ENCODE data around the gene PC. TPM values are rescaled to one million over a fixed set of nuclear protein-coding genes. Genes with fewer than 3 reads are reported as not detected.

The PC gene
- polyA plus RNA-seq, 1 donor (not counting 4 experiments of a cell fraction or from before 2014, with no cell fraction given): 13.3 TPM

DNA sequence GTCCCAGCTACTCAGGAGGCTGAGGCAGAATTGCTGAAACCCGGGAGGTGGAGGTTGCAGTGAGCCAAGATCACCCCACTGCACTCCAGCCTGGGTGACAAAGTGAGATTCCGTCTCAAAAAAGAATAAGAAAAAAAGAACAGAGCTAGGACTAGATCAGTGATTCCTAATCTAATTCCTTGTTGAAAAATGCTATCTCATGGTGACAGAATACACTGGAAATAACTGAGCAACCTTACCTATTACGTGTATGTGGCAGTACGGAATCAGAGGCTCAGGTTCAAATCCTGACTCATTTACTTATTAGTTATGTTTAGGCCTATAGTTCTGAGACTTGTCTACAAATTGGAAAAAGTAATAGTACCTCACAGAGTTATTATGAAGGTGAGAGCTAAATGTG is 134.5 kb downstream of the PC start:
- dilution Hi-C loops (cut with MboI; ENCODE audit: extremely low pct_ligation_motif_present, low sequenced_read_pairs): no loop called here
- FAIRE-seq: no peak

DNA sequence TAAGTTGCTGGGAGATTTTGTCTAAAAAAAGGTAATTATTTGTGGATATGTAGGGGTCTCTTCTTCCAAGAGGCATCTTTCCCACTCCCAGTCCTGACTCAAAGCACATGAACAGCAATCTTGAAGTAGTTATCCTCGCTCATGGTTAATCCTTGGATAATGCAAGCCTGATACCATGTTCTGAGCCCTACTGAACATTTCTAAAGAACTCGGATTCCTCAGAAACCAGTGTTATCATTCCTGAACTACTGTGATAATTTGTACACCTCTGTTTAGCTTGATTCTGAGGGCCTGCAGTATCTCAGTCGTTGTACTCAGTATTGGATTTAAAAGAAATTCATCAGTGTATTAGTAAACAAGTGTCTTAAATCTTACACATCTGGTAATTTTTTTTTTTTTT is 137.3 kb downstream of the PC start:
- no peak overlapping the region for H3K27ac ChIP-seq (ENCODE audit: control insufficient read depth, insufficient read depth, low read length)
- H3K9ac ChIP-seq (ENCODE audit: control insufficient read depth, extremely low read depth, insufficient read depth, low read length): no peak overlapping the region
- no peaks in the 10 kb centered on the region for H3K9me1 ChIP-seq (ENCODE audit: control insufficient read depth, extremely low read depth, insufficient read depth, low read length)
- dilution Hi-C loops (cut with MboI; ENCODE audit: extremely low pct_ligation_motif_present, low sequenced_read_pairs): no loop called here
- H3K9me3 ChIP-seq (ENCODE audit: control insufficient read depth, low read depth, low read length): no peaks in the 10 kb centered on the region
- DNase-seq (ENCODE audit: low read depth, low spot score): no peak
- H3K27me3 ChIP-seq (ENCODE audit: control insufficient read depth, extremely low read depth, insufficient read depth, low read length): no peaks in the 10 kb centered on the region
- H3K4me1 ChIP-seq (ENCODE audit: control insufficient read depth, extremely low read depth, insufficient read depth, low read length): peaks cover 3% of the 10 kb centered on the region
- no peak overlapping the region for H3K4me2 ChIP-seq (ENCODE audit: control insufficient read depth, extremely low read depth, insufficient read depth, low read depth, low read length)
- no peaks in the 10 kb centered on the region for H4K20me1 ChIP-seq (ENCODE audit: control insufficient read depth, extremely low read depth, insufficient read depth, low read length)
- H3K4me3 ChIP-seq (ENCODE audit: control insufficient read depth in 2 of 3, extremely low read depth in 1 of 3, insufficient read depth in 2 of 3, low read depth in 1 of 3, low read length in 3 of 3): no peak overlapping the region
- H3K79me2 ChIP-seq (ENCODE audit: control insufficient read depth, insufficient read depth, low read length): no peaks in the 10 kb centered on the region
- no peak for FAIRE-seq
- H2AFZ ChIP-seq (ENCODE audit: control insufficient read depth, low read length): no peak overlapping the region
- H3K36me3 ChIP-seq (ENCODE audit: control insufficient read depth in 2 of 2, extremely low read depth in 1 of 2, insufficient read depth in 2 of 2, low read length in 2 of 2): peaks cover 0 to 7% of the 10 kb centered on the region in 2 experiments
- TF ChIP-seq, protein P1, sequence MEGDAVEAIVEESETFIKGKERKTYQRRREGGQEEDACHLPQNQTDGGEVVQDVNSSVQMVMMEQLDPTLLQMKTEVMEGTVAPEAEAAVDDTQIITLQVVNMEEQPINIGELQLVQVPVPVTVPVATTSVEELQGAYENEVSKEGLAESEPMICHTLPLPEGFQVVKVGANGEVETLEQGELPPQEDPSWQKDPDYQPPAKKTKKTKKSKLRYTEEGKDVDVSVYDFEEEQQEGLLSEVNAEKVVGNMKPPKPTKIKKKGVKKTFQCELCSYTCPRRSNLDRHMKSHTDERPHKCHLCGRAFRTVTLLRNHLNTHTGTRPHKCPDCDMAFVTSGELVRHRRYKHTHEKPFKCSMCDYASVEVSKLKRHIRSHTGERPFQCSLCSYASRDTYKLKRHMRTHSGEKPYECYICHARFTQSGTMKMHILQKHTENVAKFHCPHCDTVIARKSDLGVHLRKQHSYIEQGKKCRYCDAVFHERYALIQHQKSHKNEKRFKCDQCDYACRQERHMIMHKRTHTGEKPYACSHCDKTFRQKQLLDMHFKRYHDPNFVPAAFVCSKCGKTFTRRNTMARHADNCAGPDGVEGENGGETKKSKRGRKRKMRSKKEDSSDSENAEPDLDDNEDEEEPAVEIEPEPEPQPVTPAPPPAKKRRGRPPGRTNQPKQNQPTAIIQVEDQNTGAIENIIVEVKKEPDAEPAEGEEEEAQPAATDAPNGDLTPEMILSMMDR (optimal IDR thresholded peaks at IDR 0.05 in 1 of 3, IDR thresholded peaks at IDR 0.05 in 1 of 3, conservative IDR thresholded peaks at IDR 0.05 in 1 of 3; ENCODE audit: extremely low read depth in 1 of 3, insufficient read depth in 2 of 3, low read length in 3 of 3): no peak
- no peak for TF ChIP-seq EZH2 (IDR thresholded peaks at IDR 0.05; ENCODE audit: low read length)

More for the DNA sequence above, 134.5 kb downstream of the PC start:
- Histone ChIP-seq H4K20me1 (ENCODE audit: control insufficient read depth, extremely low read depth, insufficient read depth, low read length) (no peaks in the 10 kb centered on the region), H3K9me3 (ENCODE audit: control insufficient read depth, low read depth, low read length) (no peaks in the 10 kb centered on the region), H3K27me3 (ENCODE audit: control insufficient read depth, extremely low read depth, insufficient read depth, low read length) (no peaks in the 10 kb centered on the region), H2AFZ (ENCODE audit: control insufficient read depth, low read length) (no peak overlapping the region), H3K9ac (ENCODE audit: control insufficient read depth, extremely low read depth, insufficient read depth, low read length) (no peak overlapping the region), H3K4me1 (ENCODE audit: control insufficient read depth, extremely low read depth, insufficient read depth, low read length) (no peaks in the 10 kb centered on the region), H3K4me2 (ENCODE audit: control insufficient read depth, extremely low read depth, insufficient read depth, low read depth, low read length) (no peak overlapping the region), H3K79me2 (ENCODE audit: control insufficient read depth, insufficient read depth, low read length) (no peaks in the 10 kb centered on the region), H3K4me3 (ENCODE audit: control insufficient read depth in 2 of 3, extremely low read depth in 1 of 3, insufficient read depth in 2 of 3, low read depth in 1 of 3, low read length in 3 of 3) (no peak overlapping the region), H3K9me1 (ENCODE audit: control insufficient read depth, extremely low read depth, insufficient read depth, low read length) (no peaks in the 10 kb centered on the region), H3K27ac (ENCODE audit: control insufficient read depth, insufficient read depth, low read length) (no peak overlapping the region), H3K36me3 (ENCODE audit: control insufficient read depth in 2 of 2, extremely low read depth in 1 of 2, insufficient read depth in 2 of 2, low read length in 2 of 2) (peaks cover 0 to 10% of the 10 kb centered on the region in 2 experiments)
- TF ChIP-seq, protein P1 (optimal IDR thresholded peaks at IDR 0.05 in 1 of 3, IDR thresholded peaks at IDR 0.05 in 1 of 3, conservative IDR thresholded peaks at IDR 0.05 in 1 of 3; ENCODE audit: extremely low read depth in 1 of 3, insufficient read depth in 2 of 3, low read length in 3 of 3): no peak
- TF ChIP-seq EZH2 (IDR thresholded peaks at IDR 0.05; ENCODE audit: low read length): no peak
- DNase-seq (ENCODE audit: low read depth, low spot score): no peak
